ENCODE data around the gene MRPS21.

The MRPS21 gene

DNA sequence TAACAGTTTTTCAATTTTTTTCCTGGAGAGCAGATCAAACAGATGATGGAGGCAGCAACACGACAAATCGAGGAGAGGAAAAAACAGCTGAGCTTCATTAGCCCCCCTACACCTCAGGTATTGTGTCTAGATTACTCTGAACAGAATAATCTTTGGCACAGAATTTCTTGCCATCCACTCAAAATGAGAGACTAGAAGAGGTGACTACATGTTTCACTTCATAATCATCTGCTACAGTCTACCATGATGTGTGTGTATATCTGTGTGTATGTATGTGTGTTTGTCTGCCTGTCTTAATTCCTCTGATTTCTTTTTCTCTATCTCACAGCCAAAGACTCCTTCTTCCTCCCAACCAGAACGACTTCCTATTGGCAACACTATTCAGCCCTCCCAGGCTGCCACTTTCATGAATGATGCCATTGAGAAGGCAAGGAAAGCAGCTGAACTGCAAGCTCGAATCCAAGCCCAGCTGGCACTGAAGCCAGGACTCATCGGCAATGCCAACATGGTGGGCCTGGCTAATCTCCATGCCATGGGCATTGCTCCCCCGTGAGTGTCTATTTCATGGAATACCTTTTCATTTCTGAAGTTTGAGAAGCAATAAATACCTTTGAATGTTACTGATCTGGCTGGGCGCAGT lies 39.1 kb downstream of the MRPS21 start:
- no peaks in the 10 kb centered on the region for H3K9me3 ChIP-seq
- H3K4me3 ChIP-seq (ENCODE audit: low read depth, low read length) = no peak overlapping the region
- no peaks in the 10 kb centered on the region for H3K4me1 ChIP-seq
- H3K36me3 ChIP-seq = peaks cover 90% of the 10 kb centered on the region
- no peak for TF ChIP-seq CTCF (IDR thresholded peaks at IDR 0.05; ENCODE audit: low read depth, low read length)
- DNase-seq = no peak
- no peaks in the 10 kb centered on the region for H3K27me3 ChIP-seq

DNA sequence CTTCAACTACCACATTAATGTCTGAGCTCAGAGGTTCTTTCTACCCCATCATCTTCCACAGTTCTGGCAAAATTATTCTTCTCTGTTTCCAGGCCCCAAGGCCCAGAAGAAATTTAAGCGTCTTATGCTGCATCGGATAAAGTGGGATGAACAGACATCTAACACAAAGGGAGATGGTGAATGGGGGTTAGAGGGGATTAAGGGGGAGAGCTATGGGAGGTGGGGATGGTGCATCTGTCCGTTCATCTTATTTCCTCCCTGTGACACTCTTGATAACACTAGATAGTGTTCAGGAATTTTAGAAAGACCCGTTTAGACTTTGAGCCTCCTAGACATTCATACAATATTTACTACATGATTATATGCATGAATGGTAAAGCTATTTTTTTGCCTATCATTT lies 52.7 kb downstream of the MRPS21 start:
- H3K9me3 ChIP-seq = no peaks in the 10 kb centered on the region
- H3K4me3 ChIP-seq (ENCODE audit: low read depth, low read length) = no peak overlapping the region
- peaks cover 90% of the 10 kb centered on the region for H3K36me3 ChIP-seq
- TF ChIP-seq CTCF (IDR thresholded peaks at IDR 0.05; ENCODE audit: low read depth, low read length) = no peak
- no peak for DNase-seq
- H3K4me1 ChIP-seq = no peaks in the 10 kb centered on the region
- H3K27me3 ChIP-seq = no peaks in the 10 kb centered on the region

DNA sequence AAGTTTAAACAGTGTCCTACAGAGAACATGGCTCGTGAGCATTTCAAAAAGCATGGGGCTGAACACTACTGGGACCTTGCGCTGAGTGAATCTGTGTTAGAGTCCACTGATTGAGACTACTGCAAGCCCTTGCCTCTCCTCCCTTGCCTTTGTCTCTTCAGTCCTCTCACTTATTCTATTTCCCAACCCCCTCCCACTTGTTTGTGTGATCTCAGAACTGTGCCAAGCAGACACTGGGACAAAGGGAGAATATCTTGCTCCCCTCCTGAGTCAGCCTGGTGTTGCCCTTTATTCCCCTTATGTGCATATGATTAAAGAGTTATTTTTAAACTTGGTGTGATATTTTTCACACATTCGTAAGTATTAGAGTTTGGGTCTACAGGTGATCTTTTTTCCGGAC lies 59.2 kb downstream of the MRPS21 start:
- Histone ChIP-seq H3K9me3 (no peaks in the 10 kb centered on the region), H3K4me3 (ENCODE audit: low read depth, low read length) (no peak overlapping the region), H3K27me3 (no peaks in the 10 kb centered on the region), H3K36me3 (peaks cover 69% of the 10 kb centered on the region), H3K4me1 (no peaks in the 10 kb centered on the region)
- TF ChIP-seq CTCF (IDR thresholded peaks at IDR 0.05; ENCODE audit: low read depth, low read length) = no peak
- no peak for DNase-seq

Measured in BE2C (cell line).